KOPT-K1 (cell line): ENCODE results near the gene RFX7.

ENCODE experiments used
- H3K27ac ChIP-seq: fragments of 200-600 bp; sonication (generic); 2 replicates; pipeline ENCODE4 v1.5.1; 2016; ENCODE audit warnings: antibody characterized with exemption, mild to moderate bottlenecking, low read depth, low read length; ENCODE audit not compliant: poor library complexity, severe bottlenecking
- H3K36me3 ChIP-seq: fragments of 200-600 bp; sonication (generic); 2 replicates; pipeline ENCODE4 v1.5.1; 2017; ENCODE audit warnings: antibody characterized with exemption, mild to moderate bottlenecking, low read length, moderate library complexity; ENCODE audit not compliant: insufficient read depth
- H3K9me3 ChIP-seq: fragments of 200-600 bp; sonication (generic); 2 replicates; pipeline ENCODE4 v1.5.1; 2017; ENCODE audit warnings: antibody characterized with exemption, low read length, mild to moderate bottlenecking; ENCODE audit not compliant: insufficient read depth, poor library complexity, severe bottlenecking

The RFX7 gene

DNA sequence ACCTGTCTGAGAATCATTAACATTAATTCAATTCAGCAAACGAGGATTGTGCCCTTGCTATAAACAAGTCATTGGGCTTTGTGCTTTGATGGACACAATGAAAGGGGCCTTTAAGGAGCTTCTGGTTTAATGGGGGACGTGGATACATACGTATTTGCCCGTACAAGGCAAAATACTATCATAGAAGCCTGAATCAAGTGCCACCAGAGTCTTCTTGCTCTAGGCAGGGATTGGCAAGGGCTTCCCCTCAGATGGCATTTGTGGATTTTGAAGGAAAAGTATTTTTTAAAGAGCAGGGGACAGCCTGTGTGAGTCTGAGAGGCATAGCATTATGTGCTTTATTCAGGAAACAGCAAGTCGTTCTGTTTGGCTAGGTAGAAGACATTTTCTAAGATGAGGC lies 166.6 kb downstream of the RFX7 start:
- Histone ChIP-seq H3K36me3 (no peaks in the 10 kb centered on the region), H3K9me3 (no peaks in the 10 kb centered on the region), H3K27ac (no peak overlapping the region)

DNA sequence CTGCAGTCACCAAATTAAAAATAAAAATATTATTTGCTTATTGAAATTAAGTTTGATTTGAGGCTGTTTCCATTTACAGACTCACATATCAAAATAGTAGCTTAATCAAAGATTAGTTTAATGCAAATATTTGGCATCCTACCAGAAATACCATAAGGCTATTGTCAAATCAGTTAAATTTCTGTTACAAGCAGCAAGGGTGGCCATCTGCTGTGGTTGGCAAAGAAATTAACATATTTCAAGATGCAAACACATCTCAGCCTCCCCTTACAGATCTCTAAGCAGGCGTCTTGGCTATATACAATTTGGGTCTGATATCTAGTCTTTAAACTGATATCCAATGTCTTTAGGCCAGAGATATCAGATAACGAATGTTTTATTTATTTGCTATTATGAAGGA lies 167.0 kb downstream of the RFX7 start:
- H3K27ac ChIP-seq = no peak overlapping the region
- no peaks in the 10 kb centered on the region for H3K9me3 ChIP-seq
- H3K36me3 ChIP-seq = no peaks in the 10 kb centered on the region

DNA sequence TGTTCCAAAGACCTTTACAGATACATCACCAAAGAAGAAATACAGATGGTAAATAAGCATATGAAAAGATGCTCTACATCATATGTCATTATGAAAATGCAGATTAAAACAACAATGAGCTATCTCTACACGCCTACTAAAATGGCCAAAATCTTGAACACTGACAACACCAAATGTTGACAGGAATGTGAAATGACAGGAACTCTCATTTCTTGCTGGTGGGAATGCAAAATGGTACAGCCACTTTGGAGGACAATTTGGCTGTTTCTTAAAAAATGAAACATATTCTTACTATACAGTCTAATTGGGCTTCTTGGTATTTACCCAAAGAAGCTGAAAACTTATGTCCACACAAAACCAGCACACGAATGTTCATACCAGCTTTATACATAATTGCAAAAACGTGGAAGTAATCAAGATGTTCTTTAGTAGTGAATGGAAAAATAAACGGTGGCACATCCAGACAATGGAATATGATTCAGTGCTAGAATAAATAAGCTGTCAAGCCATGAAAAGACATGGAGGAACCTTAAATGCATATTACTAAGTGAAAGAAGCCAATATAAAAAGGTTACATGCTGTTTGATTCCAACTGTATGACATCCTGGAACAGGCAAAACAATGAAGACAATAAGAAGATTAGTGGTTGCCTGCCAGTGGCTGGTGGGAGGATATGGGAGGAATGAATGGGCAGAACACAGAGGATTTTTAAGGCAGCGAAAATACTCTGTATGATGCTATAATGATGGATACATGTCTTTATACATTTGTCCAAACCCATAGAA lies 169.0 kb downstream of the RFX7 start:
- Histone ChIP-seq H3K27ac (no peak overlapping the region), H3K9me3 (no peaks in the 10 kb centered on the region), H3K36me3 (no peaks in the 10 kb centered on the region)

DNA sequence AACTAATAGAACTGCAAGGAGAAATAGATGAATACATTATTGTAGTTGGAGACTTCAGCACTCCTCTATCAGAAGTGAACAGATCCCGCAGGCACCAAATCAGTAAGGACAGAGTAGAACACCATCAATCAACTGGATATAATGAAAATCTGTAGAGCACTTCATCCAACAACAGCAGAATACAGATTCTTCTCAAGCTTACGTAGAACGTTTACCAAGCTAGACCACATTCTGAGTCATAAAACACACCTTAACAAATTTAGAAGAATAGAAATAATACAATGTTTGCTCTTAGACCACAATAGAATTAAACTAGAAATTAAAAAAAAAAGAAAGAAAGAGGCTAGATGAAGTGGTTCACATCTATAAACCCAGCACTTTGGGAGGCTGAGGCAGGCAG lies 179.5 kb downstream of the RFX7 start:
- Histone ChIP-seq H3K27ac (no peak overlapping the region), H3K9me3 (no peaks in the 10 kb centered on the region), H3K36me3 (no peaks in the 10 kb centered on the region)

DNA sequence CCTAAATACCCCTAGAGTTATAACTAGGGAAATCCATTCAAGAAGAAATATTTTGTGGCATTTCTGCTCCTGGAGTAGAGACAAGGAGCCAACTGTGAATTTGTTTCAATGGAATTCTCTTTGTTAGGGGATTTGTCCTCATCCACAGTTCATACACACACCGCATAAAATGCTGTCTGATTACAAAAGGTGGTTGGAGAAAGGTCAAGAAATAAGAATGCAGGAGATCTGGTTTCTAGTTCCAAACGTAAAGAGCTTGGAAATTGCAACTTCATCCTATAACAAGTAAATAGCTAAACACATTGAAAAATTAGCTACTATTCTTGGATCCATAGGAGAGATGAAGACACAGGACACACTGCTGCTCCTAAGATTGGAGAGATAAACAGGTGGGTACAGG lies 184.0 kb downstream of the RFX7 start:
- Histone ChIP-seq H3K27ac (no peak overlapping the region), H3K9me3 (no peaks in the 10 kb centered on the region), H3K36me3 (no peaks in the 10 kb centered on the region)

DNA sequence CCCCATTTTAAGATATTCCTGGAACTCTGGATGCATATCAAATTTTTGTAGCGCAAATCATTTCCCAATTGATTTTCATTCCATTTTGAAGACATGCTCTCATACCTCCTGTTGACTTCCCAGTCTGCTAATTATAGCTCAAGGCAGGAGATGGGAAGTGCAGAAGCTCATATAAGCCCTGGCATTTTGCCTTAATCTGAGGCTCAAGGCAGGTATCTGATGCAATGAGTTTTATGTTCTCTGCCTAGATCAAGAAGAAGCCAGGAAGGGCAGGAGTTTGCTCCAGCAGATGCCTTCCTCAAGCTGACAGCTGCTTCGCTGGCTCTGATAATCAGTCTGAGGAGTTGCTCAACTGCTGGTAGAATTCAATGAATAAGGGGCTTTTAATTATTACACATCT lies 184.7 kb downstream of the RFX7 start:
- H3K36me3 ChIP-seq = no peaks in the 10 kb centered on the region
- no peak overlapping the region for H3K27ac ChIP-seq
- no peaks in the 10 kb centered on the region for H3K9me3 ChIP-seq

DNA sequence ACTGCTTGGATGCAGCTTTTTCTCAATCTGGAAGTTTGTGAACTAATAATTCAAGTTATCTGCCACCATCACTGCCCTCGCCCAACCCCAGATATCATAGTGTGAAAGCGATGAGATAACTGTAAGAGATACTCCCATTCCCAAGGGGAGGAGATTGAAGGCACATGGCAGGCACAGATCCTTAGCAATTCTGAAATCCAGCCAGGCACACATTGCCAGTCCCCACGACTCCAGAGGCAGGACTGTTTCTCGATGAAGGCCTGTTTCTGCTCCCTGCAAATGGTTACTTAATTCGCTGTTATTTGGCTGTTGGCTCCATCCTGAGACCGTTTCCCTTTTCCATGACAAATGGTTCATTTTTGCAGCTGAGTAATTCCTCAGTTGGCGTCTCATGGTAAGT lies 187.1 kb downstream of the RFX7 start:
- no peak overlapping the region for H3K27ac ChIP-seq
- no peaks in the 10 kb centered on the region for H3K9me3 ChIP-seq
- no peaks in the 10 kb centered on the region for H3K36me3 ChIP-seq

DNA sequence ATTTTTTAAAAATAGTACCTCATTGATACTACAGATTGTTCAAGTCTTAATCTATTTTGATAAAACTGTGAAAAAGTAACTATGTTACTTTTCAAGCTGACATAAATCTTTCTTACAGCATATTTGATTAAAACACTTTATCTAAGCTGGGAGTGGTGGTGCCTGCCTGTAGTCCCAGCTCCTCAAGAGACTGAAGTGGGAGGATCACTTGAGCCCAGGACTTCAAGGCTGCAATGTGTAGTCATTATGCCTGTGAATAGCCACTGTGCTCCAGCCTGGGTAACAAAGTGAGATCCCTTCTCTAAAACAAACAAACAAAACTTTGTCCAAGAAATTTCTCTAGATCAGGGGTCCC lies 190.7 kb downstream of the RFX7 start:
- Histone ChIP-seq H3K9me3 (no peaks in the 10 kb centered on the region), H3K27ac (no peak overlapping the region), H3K36me3 (no peaks in the 10 kb centered on the region)

DNA sequence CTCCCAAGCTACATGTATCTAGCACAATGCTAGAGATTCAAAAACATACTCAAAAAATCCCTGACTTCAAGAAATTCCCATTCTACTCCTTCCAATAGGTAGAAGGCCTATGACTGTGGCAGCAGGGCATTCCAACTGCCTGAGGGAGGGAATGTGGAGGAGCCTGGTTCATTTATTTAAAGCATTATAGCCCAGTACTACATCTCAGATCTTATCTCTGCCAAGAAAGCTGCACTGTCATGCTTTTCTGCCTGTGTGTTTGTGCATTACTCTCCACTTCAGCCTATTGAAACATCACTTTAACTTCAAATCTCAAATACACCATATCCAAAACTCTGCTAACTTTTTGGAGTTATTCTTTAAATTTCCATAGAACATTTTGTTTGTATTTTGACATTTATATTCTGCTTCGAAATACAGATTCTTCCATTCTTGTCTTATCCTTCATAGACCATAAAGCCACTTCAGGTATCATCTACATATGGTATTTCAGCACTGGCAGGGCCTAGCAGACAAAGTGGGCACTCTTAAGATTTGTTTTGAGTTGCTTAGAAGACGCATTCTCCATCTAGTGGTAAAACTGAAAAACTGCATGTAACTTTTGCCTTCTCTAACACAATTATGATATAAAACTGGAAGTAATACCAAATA lies 191.2 kb downstream of the RFX7 start:
- Histone ChIP-seq H3K36me3 (no peaks in the 10 kb centered on the region), H3K27ac (no peak overlapping the region), H3K9me3 (no peaks in the 10 kb centered on the region)

DNA sequence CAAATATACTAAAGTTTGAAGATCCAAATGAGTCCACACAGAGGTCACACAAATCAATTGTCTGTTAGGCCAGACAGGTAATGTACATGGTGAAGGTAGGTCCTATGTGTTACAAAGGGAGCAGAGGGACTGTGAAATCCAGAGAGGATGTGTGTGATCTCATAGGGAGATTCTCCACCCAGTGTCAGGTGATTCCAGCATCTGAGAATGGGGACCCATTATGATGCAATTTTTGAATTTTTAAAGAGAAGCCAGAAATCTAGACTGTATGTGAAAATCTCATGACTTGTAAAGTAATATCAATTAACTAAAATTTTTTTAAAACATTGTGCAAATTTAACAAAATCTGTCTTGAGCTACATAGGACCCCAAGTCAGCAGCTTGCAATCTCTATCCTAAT lies 192.0 kb downstream of the RFX7 start:
- Histone ChIP-seq H3K27ac (no peak overlapping the region), H3K9me3 (no peaks in the 10 kb centered on the region), H3K36me3 (no peaks in the 10 kb centered on the region)

DNA sequence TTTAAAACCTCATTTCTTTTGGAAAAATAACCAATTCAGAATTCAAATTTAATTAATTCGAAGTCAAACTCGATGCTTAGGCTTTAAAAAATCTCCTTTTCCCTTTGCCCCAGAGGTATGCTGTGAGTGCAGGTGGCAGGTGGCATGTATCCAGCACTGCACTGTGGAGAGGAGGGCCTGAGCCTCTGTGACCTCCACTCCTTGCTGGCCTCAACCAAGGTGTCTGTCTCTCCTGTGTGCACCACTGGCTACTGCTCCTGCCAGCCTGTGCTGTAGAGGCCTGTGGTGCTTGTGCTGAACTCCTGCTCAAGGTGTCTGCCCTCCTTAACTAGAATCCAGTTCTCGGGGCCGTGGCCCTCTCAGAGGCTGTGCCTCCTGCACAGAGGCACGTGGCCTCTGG lies 194.1 kb downstream of the RFX7 start:
- Histone ChIP-seq H3K9me3 (no peaks in the 10 kb centered on the region), H3K36me3 (no peaks in the 10 kb centered on the region), H3K27ac (no peak overlapping the region)

DNA sequence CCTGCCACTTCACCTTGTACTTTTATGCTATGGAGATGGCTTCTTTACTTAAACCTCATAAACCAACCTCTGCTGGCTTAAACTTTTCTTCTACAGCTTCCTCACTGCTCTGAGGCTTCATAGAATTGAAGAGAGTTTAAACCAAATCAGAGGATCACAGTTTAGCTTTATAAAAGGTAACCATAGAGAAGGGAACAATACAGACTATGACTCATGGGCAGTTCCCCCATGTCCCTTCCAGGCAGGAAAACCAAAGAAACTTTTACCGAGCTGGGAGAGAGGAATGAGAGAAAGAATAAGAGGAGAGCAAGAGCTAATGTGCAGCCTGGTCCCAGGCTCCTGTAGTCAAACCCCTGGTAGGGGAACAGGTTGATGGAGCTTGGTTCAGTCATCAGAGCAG lies 196.3 kb downstream of the RFX7 start:
- Histone ChIP-seq H3K36me3 (no peaks in the 10 kb centered on the region), H3K9me3 (no peaks in the 10 kb centered on the region), H3K27ac (no peak overlapping the region)

DNA sequence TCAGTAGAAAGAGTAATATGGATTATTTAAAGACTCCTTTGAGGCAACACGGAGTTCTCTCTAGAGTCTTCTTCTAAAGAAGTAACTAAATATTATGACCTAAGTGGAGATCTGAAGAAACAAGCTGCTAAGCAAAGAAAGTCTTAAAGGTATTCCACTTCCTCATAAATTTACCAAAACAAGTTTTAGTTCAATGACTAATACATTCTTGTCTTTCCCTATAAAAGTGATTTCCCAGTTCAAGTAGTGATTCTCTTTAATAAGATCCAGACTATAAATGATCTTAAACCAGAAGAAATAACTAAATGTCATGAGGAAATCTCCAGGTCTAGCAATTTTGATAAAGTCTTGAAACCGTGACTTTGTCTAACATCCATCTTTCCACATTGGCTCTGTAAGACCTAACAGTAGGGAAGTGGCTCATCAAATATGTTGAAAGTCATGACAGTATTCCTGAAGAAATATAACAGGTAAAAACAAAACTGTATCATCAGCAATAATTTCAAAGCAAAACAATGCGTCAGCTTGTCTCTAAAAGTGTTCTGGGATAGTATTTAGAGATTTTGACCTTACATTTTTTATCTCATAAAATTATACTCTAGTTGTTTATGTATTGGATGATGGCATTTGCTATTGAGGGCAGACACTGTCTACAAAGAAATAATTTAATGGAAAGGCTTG lies 198.5 kb downstream of the RFX7 start:
- no peak overlapping the region for H3K27ac ChIP-seq
- H3K36me3 ChIP-seq = no peaks in the 10 kb centered on the region
- no peaks in the 10 kb centered on the region for H3K9me3 ChIP-seq

DNA sequence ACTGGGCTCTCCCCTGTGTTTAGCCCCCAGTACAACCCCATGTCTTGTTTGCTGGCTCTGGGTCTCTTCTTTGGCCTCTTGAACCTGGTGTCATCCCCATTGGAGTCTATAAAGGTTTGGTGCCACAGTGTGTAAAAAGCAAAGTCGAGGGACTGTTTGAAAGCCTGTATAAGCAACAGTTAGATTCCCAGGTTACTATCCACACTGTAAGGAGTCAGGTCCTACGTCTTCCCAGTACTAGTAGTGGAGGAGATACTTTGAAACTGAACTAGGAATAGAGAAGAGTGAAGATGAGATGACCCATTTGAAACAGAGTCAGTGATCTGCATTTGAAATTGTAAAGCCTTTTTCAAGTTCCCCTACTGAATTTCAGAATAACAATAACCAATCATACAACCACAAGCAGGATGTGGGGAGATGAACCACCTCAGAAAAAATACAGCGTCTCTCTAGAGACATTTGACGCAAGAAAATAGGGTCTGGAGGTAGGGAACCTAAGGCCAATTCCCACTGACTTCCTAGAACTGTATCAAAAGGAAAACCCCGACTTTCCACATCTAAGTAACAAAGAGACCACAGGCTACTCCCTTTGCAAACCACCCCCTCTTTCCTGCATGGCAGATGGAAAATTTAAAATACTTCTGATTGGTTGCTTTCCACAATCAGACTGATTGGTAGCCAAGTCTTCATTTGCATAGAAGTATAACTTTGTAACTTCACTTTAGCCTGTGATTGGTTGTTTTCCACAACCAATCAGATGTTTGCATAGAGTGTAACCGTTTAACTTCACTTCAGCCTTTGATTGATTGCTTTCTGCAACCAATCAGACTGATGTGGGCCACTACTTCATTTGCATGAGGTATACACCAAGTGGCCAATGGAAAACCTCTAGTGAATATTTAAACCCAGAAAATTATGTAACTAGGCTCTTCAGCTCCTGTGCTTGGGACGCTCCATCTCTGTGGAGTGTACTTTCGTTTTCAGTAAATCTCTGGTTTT lies 200.4 kb downstream of the RFX7 start:
- peak overlapping the region; percentile 3 for H3K27ac ChIP-seq
- H3K9me3 ChIP-seq = no peaks in the 10 kb centered on the region
- H3K36me3 ChIP-seq = no peaks in the 10 kb centered on the region

DNA sequence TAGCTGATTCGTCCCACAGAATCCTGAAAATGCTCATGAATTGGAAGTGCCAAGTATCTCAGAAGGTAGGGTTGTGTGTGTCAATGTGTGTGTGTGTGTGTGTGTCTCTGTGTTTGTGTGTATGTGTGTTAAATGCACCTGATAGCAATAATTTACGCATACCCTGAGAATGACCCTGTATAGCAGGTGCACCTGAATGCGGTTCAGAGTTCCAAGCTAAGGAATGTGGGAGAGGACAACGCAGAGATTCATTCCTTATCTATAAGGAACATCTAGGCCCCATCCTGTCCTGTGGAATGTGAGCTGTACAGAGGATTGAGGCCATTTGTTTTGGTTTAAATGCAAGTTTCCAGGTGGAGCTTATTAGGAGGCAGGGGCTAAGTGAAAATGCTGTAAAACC lies 201.2 kb downstream of the RFX7 start:
- H3K9me3 ChIP-seq = no peaks in the 10 kb centered on the region
- no peak overlapping the region for H3K27ac ChIP-seq
- H3K36me3 ChIP-seq = no peaks in the 10 kb centered on the region
